Keratinocyte (primary cell): ENCODE measurements around the gene ADM2.

Experiments
- EZH2 ChIP-seq: IDR thresholded peaks from one replicate; pipeline ENCODE4 v1.6.1; 2012; ENCODE audit warnings: inconsistent platforms, mild to moderate bottlenecking, low read length, moderate library complexity
- TF ChIP-seq, protein P1 (sequence below), 3 experiments: IDR thresholded peaks in 1 of 3; conservative IDR thresholded peaks in 1 of 3; optimal IDR thresholded peaks in 1 of 3; 2 replicates in 2 of 3; 3 replicates in 1 of 3; pipeline versions ENCODE3 to v1.5.1; 2011; ENCODE audit warnings: low read length in 3 of 3, mild to moderate bottlenecking in 3 of 3, moderate library complexity in 2 of 3, control low read depth in 1 of 3, inconsistent platforms in 1 of 3; ENCODE audit not compliant: insufficient read depth in 2 of 3; ENCODE audit errors: extremely low read depth in 1 of 3

DNA sequence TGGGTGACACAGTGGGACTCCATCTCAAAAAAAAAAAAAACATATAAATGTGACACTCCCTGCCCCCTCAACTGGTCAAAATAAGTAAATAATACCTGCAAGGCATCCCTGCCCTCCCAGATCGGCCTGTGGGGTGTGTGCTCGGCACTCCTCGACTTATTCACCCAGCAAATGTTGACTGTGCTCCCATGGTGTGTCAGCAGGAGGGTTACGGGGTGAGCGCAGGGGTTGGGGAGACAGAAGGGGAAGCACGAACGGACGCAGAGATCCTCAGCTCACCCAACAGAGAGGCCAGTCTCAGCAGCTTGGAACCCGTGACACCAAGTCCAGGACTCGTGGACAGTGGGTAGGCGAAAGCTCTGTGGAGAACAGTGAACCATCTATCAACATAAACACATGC, 1.6 kb upstream of the ADM2 start:
- no peak for TF ChIP-seq EZH2
- TF ChIP-seq, protein P1, sequence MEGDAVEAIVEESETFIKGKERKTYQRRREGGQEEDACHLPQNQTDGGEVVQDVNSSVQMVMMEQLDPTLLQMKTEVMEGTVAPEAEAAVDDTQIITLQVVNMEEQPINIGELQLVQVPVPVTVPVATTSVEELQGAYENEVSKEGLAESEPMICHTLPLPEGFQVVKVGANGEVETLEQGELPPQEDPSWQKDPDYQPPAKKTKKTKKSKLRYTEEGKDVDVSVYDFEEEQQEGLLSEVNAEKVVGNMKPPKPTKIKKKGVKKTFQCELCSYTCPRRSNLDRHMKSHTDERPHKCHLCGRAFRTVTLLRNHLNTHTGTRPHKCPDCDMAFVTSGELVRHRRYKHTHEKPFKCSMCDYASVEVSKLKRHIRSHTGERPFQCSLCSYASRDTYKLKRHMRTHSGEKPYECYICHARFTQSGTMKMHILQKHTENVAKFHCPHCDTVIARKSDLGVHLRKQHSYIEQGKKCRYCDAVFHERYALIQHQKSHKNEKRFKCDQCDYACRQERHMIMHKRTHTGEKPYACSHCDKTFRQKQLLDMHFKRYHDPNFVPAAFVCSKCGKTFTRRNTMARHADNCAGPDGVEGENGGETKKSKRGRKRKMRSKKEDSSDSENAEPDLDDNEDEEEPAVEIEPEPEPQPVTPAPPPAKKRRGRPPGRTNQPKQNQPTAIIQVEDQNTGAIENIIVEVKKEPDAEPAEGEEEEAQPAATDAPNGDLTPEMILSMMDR (optimal IDR thresholded peaks at IDR 0.05 in 1 of 3, IDR thresholded peaks at IDR 0.05 in 1 of 3, conservative IDR thresholded peaks at IDR 0.05 in 1 of 3; ENCODE audit: extremely low read depth in 1 of 3, insufficient read depth in 2 of 3, low read length in 3 of 3) = no peak
